Measurements from ENCODE around the gene ATG2A. TPM values are rescaled to one million over a fixed set of nuclear protein-coding genes. Genes with fewer than 3 reads are reported as not detected.

ATG2A gene
- total RNA-seq, 5 donors from 2014 or later (not counting 1 experiment from before 2014, with no cell fraction given) = 50.9 to 165 (median 55.4) TPM

- Histone ChIP-seq H3K36me3 (ENCODE audit: control insufficient read depth in 2 of 2, extremely low read depth in 1 of 2, insufficient read depth in 1 of 2, low read length in 1 of 2) (peaks cover 18 to 51% of the 10 kb centered on the region in 2 donors), H3K9me3 (no peaks in the 10 kb centered on the region), H3K27ac (ENCODE audit: low read length) (peak overlapping the region; percentile 62), H3K4me3 (ENCODE audit: control insufficient read depth in 1 of 2, extremely low read depth in 1 of 2, low read length in 1 of 2) (peak overlapping the region; percentile 18 to 99), H3K4me1 (ENCODE audit: control insufficient read depth in 1 of 2, extremely low read depth in 1 of 2, insufficient read depth in 2 of 2, low read length in 2 of 2) (peaks cover 49 to 85% of the 10 kb centered on the region in 2 experiments), H3K27me3 (replicated peaks in 1 of 2; ENCODE audit: control insufficient read depth in 2 of 2, extremely low read depth in 1 of 2, insufficient read depth in 2 of 2, low read length in 1 of 2) (no peaks in the 10 kb centered on the region)
- peaks cover 71 to 78% (median 76%) of the 10 kb centered on the region in 3 donors for H3K4me1 Mint-ChIP-seq
- ChIA-PET POLR2A (interaction anchor here (0.6 to 1.8 kb wide), 8 partner anchors 9 to 1438 kb away, joined by 3 to 24 read pairs (median 4); no protein-coding TSS in a partner anchor), CTCF (interaction anchor here (0.5 to 2.1 kb wide), 11 partner anchors 11 to 1128 kb away, joined by 3 to 9 read pairs (median 4); partner anchors contain the start of genes BANF1 (in 1 of the 2), EIF1AD (in 1 of the 2) and SF1 (in 1 of the 2))
- H3K9me3 Mint-ChIP-seq = no peaks in the 10 kb centered on the region
- DNase-seq (peak in 25 of 35 experiments; percentile 30 to 71 (median 54)), ATAC-seq (replicated peaks in 1 of 4) (no peak)
- no peaks in the 10 kb centered on the region for H3K27me3 Mint-ChIP-seq
- peak overlapping the region; percentile 99 for H3K4me3 Mint-ChIP-seq
- H3K36me3 Mint-ChIP-seq = peaks cover 44% of the 10 kb centered on the region
- WGBS (ENCODE audit: insufficient coverage) = 57% methylated on average over 26 of the region's 29 CpGs
- peak overlapping the region; percentile 92 to 97 for H3K27ac Mint-ChIP-seq
These were observed 42.4 kb downstream of the ATG2A start for GRCh38 chr11:64874308-64875240.

- ATAC-seq (replicated peaks in 1 of 4) = no peak
- 87% methylated on average over 3 of the region's 8 CpGs for WGBS (ENCODE audit: insufficient coverage)
These were observed 44.1 kb downstream of the ATG2A start for GRCh38 chr11:64872790-64873488.

GRCh38 chr11:64871492-64871891, 45.5 kb downstream of the ATG2A start:
- Histone ChIP-seq H3K9me3 (no peaks in the 10 kb centered on the region), H3K27ac (ENCODE audit: low read length) (peak overlapping the region; percentile 34), H3K4me1 (ENCODE audit: control insufficient read depth in 1 of 2, extremely low read depth in 1 of 2, insufficient read depth in 2 of 2, low read length in 2 of 2) (peaks cover 55 to 100% of the 10 kb centered on the region in 2 experiments), H3K27me3 (replicated peaks in 1 of 2; ENCODE audit: control insufficient read depth in 2 of 2, extremely low read depth in 1 of 2, insufficient read depth in 2 of 2, low read length in 1 of 2) (no peaks in the 10 kb centered on the region), H3K36me3 (ENCODE audit: control insufficient read depth in 2 of 2, extremely low read depth in 1 of 2, insufficient read depth in 1 of 2, low read length in 1 of 2) (peaks cover 18 to 68% of the 10 kb centered on the region in 2 donors), H3K4me3 (ENCODE audit: control insufficient read depth in 1 of 2, extremely low read depth in 1 of 2, low read length in 1 of 2) (peak overlapping the region in 1 of 2 donors; percentile 36)
- DNase-seq (no peak), ATAC-seq (replicated peaks in 1 of 4) (peak in 3 of 4 experiments; percentile 9 to 27 (median 22))
- H3K36me3 Mint-ChIP-seq = peaks cover 46% of the 10 kb centered on the region
- peak overlapping the region; percentile 92 to 96 for H3K27ac Mint-ChIP-seq
- ChIA-PET CTCF (no interaction called here), POLR2A (no interaction called here)
- H3K4me3 Mint-ChIP-seq = peak overlapping the region; percentile 69 to 78 (median 74)
- no peaks in the 10 kb centered on the region for H3K9me3 Mint-ChIP-seq
- H3K4me1 Mint-ChIP-seq = peaks cover 78 to 89% (median 86%) of the 10 kb centered on the region in 3 donors
- no peaks in the 10 kb centered on the region for H3K27me3 Mint-ChIP-seq
- no CpG with 5 or more reads among the region's 3 CpGs for WGBS (ENCODE audit: insufficient coverage)

More at GRCh38 chr11:64872790-64873488, 44.1 kb downstream of the ATG2A start:
- Mint-ChIP-seq H3K36me3 (peaks cover 52% of the 10 kb centered on the region), H3K4me3 (peak overlapping the region; percentile 50 to 78 (median 57)), H3K4me1 (peaks cover 79 to 84% (median 84%) of the 10 kb centered on the region in 3 donors), H3K9me3 (no peaks in the 10 kb centered on the region), H3K27ac (peak overlapping the region; percentile 90 to 92), H3K27me3 (no peaks in the 10 kb centered on the region)
- ChIA-PET POLR2A (interaction anchor here (0.6 to 0.9 kb wide), 3 partner anchors 12 to 14 kb away, joined by 4 to 6 read pairs (median 4); no protein-coding TSS in a partner anchor), CTCF (interaction anchor here (0.6 to 2.1 kb wide), 10 partner anchors 10 to 841 kb away, joined by 3 to 9 read pairs (median 4); partner anchors contain the start of gene SF1 (in 1 of the 2))
- Histone ChIP-seq H3K27ac (ENCODE audit: low read length) (peak overlapping the region; percentile 44), H3K9me3 (no peaks in the 10 kb centered on the region), H3K4me3 (ENCODE audit: control insufficient read depth in 1 of 2, extremely low read depth in 1 of 2, low read length in 1 of 2) (no peak overlapping the region), H3K36me3 (ENCODE audit: control insufficient read depth in 2 of 2, extremely low read depth in 1 of 2, insufficient read depth in 1 of 2, low read length in 1 of 2) (peaks cover 18 to 62% of the 10 kb centered on the region in 2 donors), H3K27me3 (replicated peaks in 1 of 2; ENCODE audit: control insufficient read depth in 2 of 2, extremely low read depth in 1 of 2, insufficient read depth in 2 of 2, low read length in 1 of 2) (no peaks in the 10 kb centered on the region), H3K4me1 (ENCODE audit: control insufficient read depth in 1 of 2, extremely low read depth in 1 of 2, insufficient read depth in 2 of 2, low read length in 2 of 2) (peaks cover 56 to 94% of the 10 kb centered on the region in 2 experiments)
- DNase-seq = no peak

- H3K27ac ChIP-seq (ENCODE audit: low read length) = peak overlapping the region; percentile 53
- Mint-ChIP-seq H3K4me1 (peaks cover 78 to 90% (median 90%) of the 10 kb centered on the region in 3 donors), H3K9me3 (no peaks in the 10 kb centered on the region), H3K36me3 (peaks cover 47% of the 10 kb centered on the region), H3K27me3 (no peaks in the 10 kb centered on the region), H3K4me3 (peak overlapping the region; percentile 72 to 78 (median 78)), H3K27ac (peak overlapping the region; percentile 95 to 96)
- CTCF ChIA-PET = interaction anchor here in 1 of 2 donors (2.9 kb wide), 1 partner anchor 23 kb away, joined by 14 read pairs; no protein-coding TSS in a partner anchor
- no peak for ATAC-seq (replicated peaks in 1 of 4)
- no peak overlapping the region for H3K4me3 ChIP-seq (ENCODE audit: control insufficient read depth in 1 of 2, extremely low read depth in 1 of 2, low read length in 1 of 2)
- H3K27me3 ChIP-seq (replicated peaks in 1 of 2; ENCODE audit: control insufficient read depth in 2 of 2, extremely low read depth in 1 of 2, insufficient read depth in 2 of 2, low read length in 1 of 2) = no peaks in the 10 kb centered on the region
- POLR2A ChIA-PET = interaction anchor here in 1 of 2 donors (1.0 kb wide), 1 partner anchor 14 kb away, joined by 3 read pairs; no protein-coding TSS in a partner anchor
- 79% methylated on average over 19 of the region's 20 CpGs for WGBS (ENCODE audit: insufficient coverage)
- no peak for DNase-seq
- no peaks in the 10 kb centered on the region for H3K9me3 ChIP-seq
- peaks cover 22 to 64% of the 10 kb centered on the region in 2 donors for H3K36me3 ChIP-seq (ENCODE audit: control insufficient read depth in 2 of 2, extremely low read depth in 1 of 2, insufficient read depth in 1 of 2, low read length in 1 of 2)
- H3K4me1 ChIP-seq (ENCODE audit: control insufficient read depth in 1 of 2, extremely low read depth in 1 of 2, insufficient read depth in 2 of 2, low read length in 2 of 2) = peaks cover 58 to 100% of the 10 kb centered on the region in 2 experiments
These were observed 46.0 kb downstream of the ATG2A start for GRCh38 chr11:64870893-64871466.

GRCh38 chr11:64870176-64870892, 46.7 kb downstream of the ATG2A start:
- POLR2A ChIA-PET = interaction anchor here in 1 of 2 donors (1.0 kb wide), 1 partner anchor 15 kb away, joined by 3 read pairs; no protein-coding TSS in a partner anchor
- no peak for ATAC-seq (replicated peaks in 1 of 4)

More at GRCh38 chr11:64870176-64870892, 46.7 kb downstream of the ATG2A start:
- H3K27ac Mint-ChIP-seq = peak overlapping the region; percentile 95 to 96
- H3K36me3 Mint-ChIP-seq = peaks cover 46% of the 10 kb centered on the region
- no peaks in the 10 kb centered on the region for H3K9me3 Mint-ChIP-seq
- Histone ChIP-seq H3K4me1 (ENCODE audit: control insufficient read depth in 1 of 2, extremely low read depth in 1 of 2, insufficient read depth in 2 of 2, low read length in 2 of 2) (peaks cover 58 to 100% of the 10 kb centered on the region in 2 experiments), H3K4me3 (ENCODE audit: control insufficient read depth in 1 of 2, extremely low read depth in 1 of 2, low read length in 1 of 2) (peak overlapping the region; percentile 38 to 41), H3K9me3 (no peaks in the 10 kb centered on the region), H3K27me3 (replicated peaks in 1 of 2; ENCODE audit: control insufficient read depth in 2 of 2, extremely low read depth in 1 of 2, insufficient read depth in 2 of 2, low read length in 1 of 2) (no peaks in the 10 kb centered on the region), H3K36me3 (ENCODE audit: control insufficient read depth in 2 of 2, extremely low read depth in 1 of 2, insufficient read depth in 1 of 2, low read length in 1 of 2) (peaks cover 17 to 64% of the 10 kb centered on the region in 2 donors), H3K27ac (ENCODE audit: low read length) (peak overlapping the region; percentile 53)
- H3K27me3 Mint-ChIP-seq = no peaks in the 10 kb centered on the region
- CTCF ChIA-PET = interaction anchor here in 1 of 2 donors (2.9 kb wide), 1 partner anchor 22 kb away, joined by 14 read pairs; no protein-coding TSS in a partner anchor
- WGBS (ENCODE audit: insufficient coverage) = 47% methylated on average over 14 of the region's 19 CpGs
- H3K4me3 Mint-ChIP-seq = peak overlapping the region; percentile 72 to 78 (median 78)
- H3K4me1 Mint-ChIP-seq = peaks cover 78 to 90% (median 90%) of the 10 kb centered on the region in 3 donors
- peak in 1 of 35 experiments; percentile 13 for DNase-seq

Measured in T-cell (primary cell).